Measurements from ENCODE around the gene DCUN1D2.

DNA sequence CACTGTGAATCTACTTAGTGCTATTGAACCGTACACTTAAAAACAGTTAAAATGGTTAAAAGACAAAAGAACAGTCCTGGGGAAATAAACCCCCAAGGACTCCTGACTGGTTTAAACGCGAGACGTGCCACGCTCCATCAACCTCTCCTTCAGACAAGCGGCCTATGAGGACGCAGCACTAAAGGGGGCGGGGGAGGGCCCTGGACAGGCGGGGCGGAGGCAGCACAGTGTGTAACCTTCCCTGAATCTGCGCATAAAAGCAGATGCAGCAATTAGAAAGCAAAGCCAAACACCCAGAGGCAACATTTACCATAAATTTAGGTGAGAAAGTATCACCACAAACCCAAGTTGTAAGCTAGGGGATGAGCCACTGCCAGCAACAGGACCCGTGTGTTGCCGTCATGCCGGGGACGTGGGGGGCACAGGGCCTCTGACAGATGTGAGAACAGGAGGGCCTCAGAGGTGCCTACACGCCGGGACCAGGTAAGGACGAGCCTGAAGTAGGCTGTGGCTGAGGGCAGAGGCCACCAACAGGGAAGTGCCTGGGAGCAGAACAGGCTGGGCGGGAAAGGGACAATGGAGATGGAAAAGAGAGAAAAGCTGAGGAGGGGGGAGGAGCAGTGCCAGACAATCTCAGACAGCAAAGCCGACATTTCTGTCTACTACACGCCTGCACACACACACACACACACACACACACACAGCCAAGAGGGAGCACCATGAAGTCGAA, 21.9 kb downstream of the DCUN1D2 start:
- TF ChIP-seq, protein P1, sequence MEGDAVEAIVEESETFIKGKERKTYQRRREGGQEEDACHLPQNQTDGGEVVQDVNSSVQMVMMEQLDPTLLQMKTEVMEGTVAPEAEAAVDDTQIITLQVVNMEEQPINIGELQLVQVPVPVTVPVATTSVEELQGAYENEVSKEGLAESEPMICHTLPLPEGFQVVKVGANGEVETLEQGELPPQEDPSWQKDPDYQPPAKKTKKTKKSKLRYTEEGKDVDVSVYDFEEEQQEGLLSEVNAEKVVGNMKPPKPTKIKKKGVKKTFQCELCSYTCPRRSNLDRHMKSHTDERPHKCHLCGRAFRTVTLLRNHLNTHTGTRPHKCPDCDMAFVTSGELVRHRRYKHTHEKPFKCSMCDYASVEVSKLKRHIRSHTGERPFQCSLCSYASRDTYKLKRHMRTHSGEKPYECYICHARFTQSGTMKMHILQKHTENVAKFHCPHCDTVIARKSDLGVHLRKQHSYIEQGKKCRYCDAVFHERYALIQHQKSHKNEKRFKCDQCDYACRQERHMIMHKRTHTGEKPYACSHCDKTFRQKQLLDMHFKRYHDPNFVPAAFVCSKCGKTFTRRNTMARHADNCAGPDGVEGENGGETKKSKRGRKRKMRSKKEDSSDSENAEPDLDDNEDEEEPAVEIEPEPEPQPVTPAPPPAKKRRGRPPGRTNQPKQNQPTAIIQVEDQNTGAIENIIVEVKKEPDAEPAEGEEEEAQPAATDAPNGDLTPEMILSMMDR (IDR thresholded peaks at IDR 0.05), result no peak
- TF ChIP-seq POLR2A (IDR thresholded peaks at IDR 0.05; ENCODE audit: low read depth) (no peak), EP300 (IDR thresholded peaks at IDR 0.05) (no peak), POLR2AphosphoS5 (IDR thresholded peaks at IDR 0.05) (no peak)

All from esophagus muscularis mucosa (tissue), 4 donors.